Neutrophil (primary cell): ENCODE results near the gene PLEKHM3.

Source experiments
- H3K27ac ChIP-seq: fragments of 200-600 bp; sonication (generic); 2 replicates; pipeline ENCODE4 v1.5.1; 2016; ENCODE audit warnings: mild to moderate bottlenecking, moderate library complexity
- H3K27me3 ChIP-seq: fragments of 200-600 bp; sonication (generic); 2 replicates; pipeline ENCODE4 v1.6.0; 2016; ENCODE audit warnings: mild to moderate bottlenecking
- H3K36me3 ChIP-seq: fragments of 200-600 bp; sonication (generic); 2 replicates; pipeline ENCODE4 v1.5.1; 2017
- H3K4me1 ChIP-seq, 2 experiments: fragments of 200-600 bp in 1 of 2; sonication (generic) in 1 of 2; 1 replicate in 1 of 2; 2 replicates in 1 of 2; pipeline versions ENCODE4 v1.5.1 to v1.6.1; 2013 to 2016; ENCODE audit warnings: low read depth in 1 of 2, low read length in 1 of 2, mild to moderate bottlenecking in 1 of 2, moderate library complexity in 1 of 2; ENCODE audit not compliant: control insufficient read depth in 1 of 2, insufficient read depth in 1 of 2
- H3K4me3 ChIP-seq, 2 experiments: fragments of 200-600 bp in 1 of 2; sonication (generic) in 1 of 2; 1 replicate in 1 of 2; 2 replicates in 1 of 2; pipeline ENCODE4 v1.5.1; 2013 to 2016; ENCODE audit warnings: low read depth in 1 of 2, low read length in 1 of 2, mild to moderate bottlenecking in 1 of 2, moderate library complexity in 1 of 2
- H3K9me3 ChIP-seq: fragments of 200-600 bp; sonication (generic); 2 replicates; pipeline ENCODE4 v1.5.1; 2016
- TF ChIP-seq, protein P1 (sequence below): fragments of 200-600 bp; sonication (generic); IDR thresholded peaks from 2 replicates; pipeline ENCODE4 v1.5.1; 2016; ENCODE audit warnings: antibody characterized with exemption

PLEKHM3 gene

DNA sequence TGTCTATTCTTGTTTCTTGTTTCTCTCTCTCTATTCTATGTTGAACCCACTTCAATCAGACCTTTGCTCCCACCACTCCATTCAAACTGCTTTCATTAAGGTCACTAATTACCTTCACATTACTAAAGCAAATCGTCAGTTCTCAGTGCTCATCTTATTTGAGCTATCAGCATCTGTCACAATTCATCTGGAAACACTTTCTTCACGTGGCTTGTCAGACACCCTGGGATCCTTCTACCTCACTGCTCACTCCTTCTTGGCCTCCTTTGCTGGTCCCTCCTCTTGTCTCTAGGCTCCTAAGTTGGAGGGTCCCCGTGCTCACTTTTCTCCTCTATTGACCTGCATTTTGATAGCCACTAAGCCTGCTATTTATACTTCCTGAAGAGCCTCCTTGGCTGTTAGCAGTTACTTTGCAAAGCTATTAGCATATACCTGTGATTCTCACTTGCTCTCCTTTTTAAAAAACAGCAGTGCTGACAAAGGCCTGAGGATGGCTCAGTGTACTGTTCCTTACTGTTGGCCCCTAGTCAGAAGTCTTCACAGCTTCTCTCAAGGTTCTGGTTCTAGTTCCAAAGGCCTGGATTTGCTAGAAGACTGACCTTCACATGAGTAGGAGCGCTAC is 80.2 kb downstream of the PLEKHM3 start:
- no peaks in the 10 kb centered on the region for H3K9me3 ChIP-seq
- no peak overlapping the region for H3K4me3 ChIP-seq
- H3K4me1 ChIP-seq, result no peaks in the 10 kb centered on the region
- H3K27me3 ChIP-seq, result no peaks in the 10 kb centered on the region
- peaks cover 25% of the 10 kb centered on the region for H3K36me3 ChIP-seq
- no peak overlapping the region for H3K27ac ChIP-seq
- TF ChIP-seq, protein P1, sequence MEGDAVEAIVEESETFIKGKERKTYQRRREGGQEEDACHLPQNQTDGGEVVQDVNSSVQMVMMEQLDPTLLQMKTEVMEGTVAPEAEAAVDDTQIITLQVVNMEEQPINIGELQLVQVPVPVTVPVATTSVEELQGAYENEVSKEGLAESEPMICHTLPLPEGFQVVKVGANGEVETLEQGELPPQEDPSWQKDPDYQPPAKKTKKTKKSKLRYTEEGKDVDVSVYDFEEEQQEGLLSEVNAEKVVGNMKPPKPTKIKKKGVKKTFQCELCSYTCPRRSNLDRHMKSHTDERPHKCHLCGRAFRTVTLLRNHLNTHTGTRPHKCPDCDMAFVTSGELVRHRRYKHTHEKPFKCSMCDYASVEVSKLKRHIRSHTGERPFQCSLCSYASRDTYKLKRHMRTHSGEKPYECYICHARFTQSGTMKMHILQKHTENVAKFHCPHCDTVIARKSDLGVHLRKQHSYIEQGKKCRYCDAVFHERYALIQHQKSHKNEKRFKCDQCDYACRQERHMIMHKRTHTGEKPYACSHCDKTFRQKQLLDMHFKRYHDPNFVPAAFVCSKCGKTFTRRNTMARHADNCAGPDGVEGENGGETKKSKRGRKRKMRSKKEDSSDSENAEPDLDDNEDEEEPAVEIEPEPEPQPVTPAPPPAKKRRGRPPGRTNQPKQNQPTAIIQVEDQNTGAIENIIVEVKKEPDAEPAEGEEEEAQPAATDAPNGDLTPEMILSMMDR, result no peak

DNA sequence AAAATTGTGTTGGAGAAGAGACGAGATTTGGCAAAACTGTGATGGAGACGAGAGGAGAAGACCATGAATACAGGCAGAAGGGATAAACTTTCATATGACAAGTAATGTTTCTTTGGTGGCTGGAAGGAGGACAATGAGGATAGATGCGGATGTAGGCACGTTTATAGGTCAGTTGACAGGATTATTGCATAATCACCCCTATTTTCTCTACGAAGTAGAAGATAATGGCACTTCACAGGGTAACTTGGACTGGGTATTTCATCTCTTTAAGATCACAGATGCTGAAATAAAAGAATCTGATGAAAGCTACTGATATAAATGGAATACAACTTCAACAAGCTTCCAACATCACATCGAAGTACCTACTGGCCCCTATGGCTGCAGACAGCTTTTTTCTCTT is 81.0 kb downstream of the PLEKHM3 start:
- Histone ChIP-seq H3K27me3 (no peaks in the 10 kb centered on the region), H3K36me3 (peaks cover 25% of the 10 kb centered on the region), H3K27ac (no peak overlapping the region), H3K9me3 (no peaks in the 10 kb centered on the region), H3K4me3 (no peak overlapping the region), H3K4me1 (no peaks in the 10 kb centered on the region)
- TF ChIP-seq, protein P1, result no peak

DNA sequence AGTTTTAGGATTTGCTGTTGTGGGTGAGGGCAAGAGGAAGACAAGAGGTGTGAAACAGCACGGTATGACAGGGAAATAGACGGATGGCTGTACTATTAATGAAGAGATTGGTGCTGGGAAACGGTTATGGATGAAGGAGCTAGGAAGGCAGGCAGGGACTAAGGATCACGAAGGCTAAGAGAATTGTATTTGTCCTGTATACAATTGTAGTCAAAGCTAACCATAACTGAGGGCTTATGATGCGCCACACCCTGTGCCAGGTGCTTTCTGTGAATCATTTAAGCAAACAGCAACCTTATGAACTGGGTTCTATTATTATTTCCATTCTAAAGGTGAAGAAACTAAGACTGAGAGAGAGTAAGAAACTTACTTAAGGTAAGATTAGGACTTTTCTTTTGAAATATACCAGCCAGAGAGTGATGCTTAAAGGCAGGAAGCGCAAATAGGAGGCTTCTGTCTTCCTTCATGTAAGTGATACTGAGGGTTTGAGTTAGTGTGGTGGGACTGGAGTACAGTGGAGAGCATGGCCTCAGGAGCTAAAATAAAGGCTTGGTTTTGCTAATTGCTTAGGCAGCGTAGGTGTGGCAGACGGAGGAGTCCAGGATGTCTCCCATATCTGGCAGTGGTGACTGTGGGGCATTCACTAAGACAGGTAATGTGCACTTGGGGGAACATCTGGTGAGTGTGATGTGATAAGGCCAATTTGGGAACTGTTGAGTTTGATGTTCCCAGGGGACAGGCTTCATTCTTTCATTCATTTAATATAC is 85.8 kb downstream of the PLEKHM3 start:
- TF ChIP-seq, protein P1, result no peak
- Histone ChIP-seq H3K9me3 (no peaks in the 10 kb centered on the region), H3K27me3 (no peaks in the 10 kb centered on the region), H3K4me3 (no peak overlapping the region), H3K36me3 (peaks cover 17% of the 10 kb centered on the region), H3K27ac (no peak overlapping the region), H3K4me1 (no peaks in the 10 kb centered on the region)

DNA sequence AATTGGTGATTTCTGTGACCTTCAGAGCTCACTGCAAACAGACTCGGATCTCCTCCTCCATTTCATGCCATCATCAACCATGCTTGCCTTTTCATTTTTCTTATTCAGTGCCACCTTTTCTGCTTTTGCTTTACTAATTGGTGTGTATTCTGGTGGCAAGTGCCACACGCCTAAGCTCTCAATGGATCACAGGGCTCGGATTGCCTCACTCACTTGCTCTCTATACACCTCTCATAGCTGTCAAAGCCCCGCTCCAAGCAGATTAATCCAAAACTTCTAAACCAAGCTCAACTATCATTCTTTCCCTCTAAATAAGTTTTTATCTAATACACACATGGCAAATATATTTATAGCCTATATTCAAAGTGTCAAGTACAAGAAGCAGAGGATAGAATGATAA is 86.4 kb downstream of the PLEKHM3 start:
- Histone ChIP-seq H3K9me3 (no peaks in the 10 kb centered on the region), H3K27me3 (no peaks in the 10 kb centered on the region), H3K4me1 (no peaks in the 10 kb centered on the region), H3K36me3 (peaks cover 13% of the 10 kb centered on the region), H3K4me3 (no peak overlapping the region), H3K27ac (no peak overlapping the region)
- TF ChIP-seq, protein P1, result no peak

DNA sequence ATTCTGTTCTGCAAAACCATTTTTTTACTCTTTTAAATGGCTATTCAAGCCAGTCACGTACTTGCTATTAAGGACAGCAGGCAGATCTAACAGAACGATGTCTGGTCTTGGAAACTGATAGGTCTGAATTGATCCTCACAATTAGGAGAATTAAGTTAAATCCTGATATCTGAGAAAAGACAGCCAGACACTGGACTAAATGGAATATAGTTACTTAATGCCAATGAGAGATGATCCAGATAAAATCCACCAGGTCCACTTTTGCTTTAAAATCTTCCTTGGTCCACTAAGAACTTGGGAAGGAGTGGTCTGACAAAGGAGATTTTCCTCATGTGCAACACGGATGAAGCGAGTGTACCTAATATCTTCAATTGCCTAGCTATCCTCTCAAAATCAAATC is 86.9 kb downstream of the PLEKHM3 start:
- Histone ChIP-seq H3K27ac (no peak overlapping the region), H3K4me1 (no peaks in the 10 kb centered on the region), H3K36me3 (peaks cover 13% of the 10 kb centered on the region), H3K9me3 (no peaks in the 10 kb centered on the region), H3K27me3 (no peaks in the 10 kb centered on the region), H3K4me3 (no peak overlapping the region)
- TF ChIP-seq, protein P1, result no peak
